Activated naive CD8-positive, alpha-beta T cell treated with anti-CD3 and anti-CD28 coated beads, Interleukin-2, amount 50 U/mL, for 16 hours (primary cell): ENCODE measurements around the gene ANXA5.
"Not testable (repeated sequence)": the region's sequence is repeated elsewhere in the genome, so short reads cannot be mapped to it uniquely, and the experiment has no call there.

Experiments
- DNase-seq: peaks from one replicate; pipeline ENCODE4 v3.0.0-alpha.2; 2020; ENCODE audit warnings: low read depth, low spot score

The ANXA5 gene

GRCh38 chr4:121696581-121697461 is at the start of gene ANXA5:
Gene ANXA5 (minus strand): TSS chr4:121696980. CDS start chr4:121696589, 391 bp downstream.
- DNase-seq, result no peak

- no peak for DNase-seq
Observed at GRCh38 chr4:121742794-121743193, 46.0 kb upstream of the ANXA5 start.

- DNase-seq, result no peak
Observed at GRCh38 chr4:121741751-121742150, 45.0 kb upstream of the ANXA5 start.

GRCh38 chr4:121740796-121741409 is 44.1 kb upstream of the ANXA5 start:
- DNase-seq, result no peak

- no peak for DNase-seq
Observed at GRCh38 chr4:121739575-121739974, 42.8 kb upstream of the ANXA5 start.

- DNase-seq, result no peak
Observed at GRCh38 chr4:121738780-121739535, 42.2 kb upstream of the ANXA5 start.

- DNase-seq, result no peak
Observed at GRCh38 chr4:121737846-121738554, 41.2 kb upstream of the ANXA5 start.

- DNase-seq, result no peak
Observed at GRCh38 chr4:121736735-121737351, 40.1 kb upstream of the ANXA5 start.

GRCh38 chr4:121734571-121734970 is 37.8 kb upstream of the ANXA5 start:
- no peak for DNase-seq

- DNase-seq, result no peak
Observed at GRCh38 chr4:121733942-121734341, 37.2 kb upstream of the ANXA5 start.

- DNase-seq, result not testable (repeated sequence)
Observed at GRCh38 chr4:121729753-121730152, 33.0 kb upstream of the ANXA5 start.

- DNase-seq, result no peak
Observed at GRCh38 chr4:121728798-121729226, 32.0 kb upstream of the ANXA5 start.

- DNase-seq, result no peak
Observed at GRCh38 chr4:121728066-121728465, 31.3 kb upstream of the ANXA5 start.

GRCh38 chr4:121726642-121727268 is 30.0 kb upstream of the ANXA5 start:
- no peak for DNase-seq

- no peak for DNase-seq
Observed at GRCh38 chr4:121724671-121725070, 27.9 kb upstream of the ANXA5 start.

- no peak for DNase-seq
Observed at GRCh38 chr4:121721700-121722099, 24.9 kb upstream of the ANXA5 start.

GRCh38 chr4:121720109-121720508 is 23.3 kb upstream of the ANXA5 start:
- no peak for DNase-seq

- DNase-seq, result no peak
Observed at GRCh38 chr4:121717680-121718237, 21.0 kb upstream of the ANXA5 start.

- DNase-seq, result no peak
Observed at GRCh38 chr4:121714548-121714947, 17.8 kb upstream of the ANXA5 start.

GRCh38 chr4:121712783-121713182 is 16.0 kb upstream of the ANXA5 start:
- no peak for DNase-seq
